ENCODE data around the gene ZNF628.
A peak's percentile ranks its signal among the peaks of the same experiment; 100 is the strongest.

ZNF628 gene

GRCh38 chr19:55503502-55504251 lies 27.3 kb downstream of the ZNF628 start:
- peak; percentile 87 for TF ChIP-seq CTCF (IDR thresholded peaks at IDR 0.05)
- TF ChIP-seq ZFX (IDR thresholded peaks at IDR 0.05; ENCODE audit: borderline replicate concordance) = no peak
- peak overlapping the region; percentile 22; the same call in 1 of the 2 replicates for H3K27ac ChIP-seq

- H3K27ac ChIP-seq = no peak overlapping the region
- peak; percentile 40 for TF ChIP-seq CTCF (IDR thresholded peaks at IDR 0.05)
- TF ChIP-seq ZFX (IDR thresholded peaks at IDR 0.05; ENCODE audit: borderline replicate concordance) = no peak
Measured at GRCh38 chr19:55504252-55504603, 27.8 kb downstream of the ZNF628 start.

GRCh38 chr19:55504981-55505380 lies 28.6 kb downstream of the ZNF628 start:
- H3K27ac ChIP-seq = no peak overlapping the region
- TF ChIP-seq CTCF (IDR thresholded peaks at IDR 0.05) = no peak

GRCh38 chr19:55508120-55508519 lies 31.7 kb downstream of the ZNF628 start:
- TF ChIP-seq CTCF (IDR thresholded peaks at IDR 0.05) = no peak
- TF ChIP-seq ZFX (IDR thresholded peaks at IDR 0.05; ENCODE audit: borderline replicate concordance) = no peak
- H3K27ac ChIP-seq = no peak overlapping the region

GRCh38 chr19:55516878-55517620 lies 40.6 kb downstream of the ZNF628 start:
- peak; percentile 95 for TF ChIP-seq CTCF (IDR thresholded peaks at IDR 0.05)
- TF ChIP-seq ZFX (IDR thresholded peaks at IDR 0.05; ENCODE audit: borderline replicate concordance) = no peak
- H3K27ac ChIP-seq = 0 out of 2 replicates have a peak overlapping the region, but pooled peaks have one; percentile 20

- peak overlapping the region; percentile 26; the same call in 1 of the 2 replicates for H3K27ac ChIP-seq
- TF ChIP-seq ZFX (IDR thresholded peaks at IDR 0.05; ENCODE audit: borderline replicate concordance) (no peak), CTCF (IDR thresholded peaks at IDR 0.05) (no peak)
Measured at GRCh38 chr19:55519451-55520311, 43.3 kb downstream of the ZNF628 start.

All from 22Rv1 (cell line).